ENCODE results near the gene KIF17.

Gene KIF17

DNA sequence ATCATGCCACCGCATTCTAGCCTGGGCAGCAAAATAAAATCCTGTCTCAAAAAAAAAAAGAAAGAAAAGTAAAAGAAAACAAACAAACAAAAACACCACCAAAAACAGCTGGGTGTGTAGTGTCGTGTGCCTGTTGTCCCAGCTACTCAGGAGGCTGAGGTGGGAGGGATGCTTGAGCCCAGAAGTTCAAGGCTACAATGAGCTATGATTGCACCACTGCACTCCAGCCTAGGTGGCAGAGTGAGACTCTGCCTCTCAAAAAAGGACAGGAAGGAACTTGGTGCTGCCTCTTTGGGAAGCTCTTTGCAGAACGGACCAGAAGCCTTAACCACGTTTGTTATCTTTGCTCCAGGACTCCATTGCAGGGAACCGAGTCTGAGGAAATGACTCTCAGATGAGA, 11.0 kb downstream of the KIF17 start:
- DNase-seq (no peak), ATAC-seq (no peak)
- H3K4me1 Mint-ChIP-seq: no peaks in the 10 kb centered on the region
- H3K4me3 Mint-ChIP-seq: no peak overlapping the region
- no peak overlapping the region for H3K27ac Mint-ChIP-seq
- H3K9me3 Mint-ChIP-seq: no peaks in the 10 kb centered on the region
- H3K27me3 Mint-ChIP-seq: no peaks in the 10 kb centered on the region

GRCh38 chr1:20705203-20705755, 12.5 kb downstream of the KIF17 start:
- no peaks in the 10 kb centered on the region for H3K9me3 Mint-ChIP-seq
- H3K27ac Mint-ChIP-seq: no peak overlapping the region
- no peak for DNase-seq
- no peaks in the 10 kb centered on the region for H3K27me3 Mint-ChIP-seq
- no peak overlapping the region for H3K4me3 Mint-ChIP-seq
- ATAC-seq: no peak
- H3K4me1 Mint-ChIP-seq: no peaks in the 10 kb centered on the region

DNA sequence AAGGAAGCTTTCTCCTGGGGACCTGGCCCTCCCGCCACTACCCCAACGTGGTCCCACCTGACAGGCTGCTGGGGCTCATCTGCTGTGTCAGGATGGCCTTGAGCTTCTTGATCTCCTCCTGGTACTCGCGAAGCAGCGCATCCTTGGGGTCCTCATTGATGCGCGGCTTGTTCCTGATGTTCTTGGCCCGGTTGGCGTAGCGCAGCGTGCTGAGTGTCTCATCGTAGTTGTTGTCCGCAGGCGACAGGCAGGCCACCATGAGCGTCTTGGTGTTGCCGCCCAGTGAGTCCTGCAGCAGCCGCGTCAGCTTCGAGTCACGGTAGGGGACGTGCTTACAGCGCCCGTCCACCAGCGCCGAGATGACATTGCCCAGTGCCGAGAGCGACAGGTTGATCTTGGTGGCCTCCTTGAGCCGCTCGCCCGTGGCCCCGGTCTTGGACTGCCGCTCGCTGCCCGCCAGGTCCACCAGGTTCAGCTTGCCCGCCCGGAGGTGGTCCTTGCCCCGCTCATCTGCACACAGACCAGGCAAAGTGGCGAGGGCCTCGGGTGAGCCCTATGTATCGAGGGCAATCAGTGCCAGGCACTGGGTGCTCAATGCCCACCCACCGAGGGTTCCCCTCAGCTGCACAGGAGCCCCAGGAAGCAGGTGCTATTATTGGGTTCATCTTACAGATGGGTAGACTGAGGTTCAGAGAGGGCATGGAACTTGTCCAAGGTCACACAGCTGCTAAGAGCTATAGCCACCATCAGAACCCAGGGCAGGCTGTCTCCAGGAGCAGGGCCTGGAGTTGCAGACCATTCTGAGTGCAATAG, 13.2 kb downstream of the KIF17 start:
- DNase-seq (no peak), ATAC-seq (no peak)
- no peak overlapping the region for H3K4me3 Mint-ChIP-seq
- no peak overlapping the region for H3K27ac Mint-ChIP-seq
- H3K9me3 Mint-ChIP-seq: no peaks in the 10 kb centered on the region
- H3K4me1 Mint-ChIP-seq: no peaks in the 10 kb centered on the region
- no peaks in the 10 kb centered on the region for H3K27me3 Mint-ChIP-seq

GRCh38 chr1:20703124-20703756, 14.6 kb downstream of the KIF17 start:
- no peak for DNase-seq
- H3K9me3 Mint-ChIP-seq: no peaks in the 10 kb centered on the region
- ATAC-seq: no peak
- no peaks in the 10 kb centered on the region for H3K27me3 Mint-ChIP-seq
- no peak overlapping the region for H3K27ac Mint-ChIP-seq
- no peak overlapping the region for H3K4me3 Mint-ChIP-seq
- no peaks in the 10 kb centered on the region for H3K4me1 Mint-ChIP-seq

- H3K27ac Mint-ChIP-seq: no peak overlapping the region
- ATAC-seq (no peak), DNase-seq (no peak)
- no peaks in the 10 kb centered on the region for H3K27me3 Mint-ChIP-seq
- no peaks in the 10 kb centered on the region for H3K4me1 Mint-ChIP-seq
- no peak overlapping the region for H3K4me3 Mint-ChIP-seq
- H3K9me3 Mint-ChIP-seq: no peaks in the 10 kb centered on the region
These were observed 15.4 kb downstream of the KIF17 start for GRCh38 chr1:20702416-20702815.

- DNase-seq (no peak), ATAC-seq (no peak)
- H3K27me3 Mint-ChIP-seq: no peaks in the 10 kb centered on the region
- H3K27ac Mint-ChIP-seq: no peak overlapping the region
- no peak overlapping the region for H3K4me3 Mint-ChIP-seq
- no peaks in the 10 kb centered on the region for H3K9me3 Mint-ChIP-seq
- peaks cover 3% of the 10 kb centered on the region for H3K4me1 Mint-ChIP-seq
These were observed 16.0 kb downstream of the KIF17 start for GRCh38 chr1:20701847-20702246.

GRCh38 chr1:20701446-20701845, 16.4 kb downstream of the KIF17 start:
- DNase-seq: no peak
- no peak for ATAC-seq
- peaks cover 7% of the 10 kb centered on the region for H3K4me1 Mint-ChIP-seq
- no peaks in the 10 kb centered on the region for H3K27me3 Mint-ChIP-seq
- H3K9me3 Mint-ChIP-seq: no peaks in the 10 kb centered on the region
- no peak overlapping the region for H3K27ac Mint-ChIP-seq
- H3K4me3 Mint-ChIP-seq: no peak overlapping the region

- Mint-ChIP-seq H3K27me3 (peaks cover 7% of the 10 kb centered on the region), H3K4me3 (no peak overlapping the region), H3K27ac (peak overlapping the region in 1 of 2 donors; percentile 21), H3K9me3 (no peaks in the 10 kb centered on the region), H3K4me1 (peaks cover 12% of the 10 kb centered on the region)
- DNase-seq: no peak
- no peak for ATAC-seq
These were observed 17.1 kb downstream of the KIF17 start for GRCh38 chr1:20700636-20701215.

DNA sequence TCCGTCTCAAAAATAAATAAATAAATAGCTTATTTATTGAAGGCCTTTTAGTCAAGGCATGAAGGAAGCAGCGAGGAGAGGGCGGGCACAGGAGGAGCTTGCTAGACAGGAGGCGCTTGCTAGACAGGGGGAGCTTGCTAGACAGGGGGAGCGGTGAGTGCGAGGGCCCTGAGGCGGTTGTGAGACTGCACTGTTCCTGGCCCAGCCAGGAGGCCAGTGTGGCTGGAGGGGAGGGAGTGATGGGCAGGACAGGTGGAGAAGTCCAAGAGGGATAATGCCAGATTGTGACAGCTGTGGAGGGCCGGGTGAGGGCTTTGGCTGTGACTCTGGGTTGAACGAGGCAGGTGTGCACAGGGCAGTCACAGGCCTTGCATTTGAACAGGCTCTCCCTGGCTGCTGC, 18.2 kb downstream of the KIF17 start:
- peaks cover 10% of the 10 kb centered on the region for H3K27me3 Mint-ChIP-seq
- H3K27ac Mint-ChIP-seq: peak overlapping the region in 1 of 2 donors; percentile 28
- no peak for ATAC-seq
- no peak for DNase-seq
- H3K4me3 Mint-ChIP-seq: no peak overlapping the region
- no peaks in the 10 kb centered on the region for H3K9me3 Mint-ChIP-seq
- H3K4me1 Mint-ChIP-seq: peaks cover 12% of the 10 kb centered on the region

DNA sequence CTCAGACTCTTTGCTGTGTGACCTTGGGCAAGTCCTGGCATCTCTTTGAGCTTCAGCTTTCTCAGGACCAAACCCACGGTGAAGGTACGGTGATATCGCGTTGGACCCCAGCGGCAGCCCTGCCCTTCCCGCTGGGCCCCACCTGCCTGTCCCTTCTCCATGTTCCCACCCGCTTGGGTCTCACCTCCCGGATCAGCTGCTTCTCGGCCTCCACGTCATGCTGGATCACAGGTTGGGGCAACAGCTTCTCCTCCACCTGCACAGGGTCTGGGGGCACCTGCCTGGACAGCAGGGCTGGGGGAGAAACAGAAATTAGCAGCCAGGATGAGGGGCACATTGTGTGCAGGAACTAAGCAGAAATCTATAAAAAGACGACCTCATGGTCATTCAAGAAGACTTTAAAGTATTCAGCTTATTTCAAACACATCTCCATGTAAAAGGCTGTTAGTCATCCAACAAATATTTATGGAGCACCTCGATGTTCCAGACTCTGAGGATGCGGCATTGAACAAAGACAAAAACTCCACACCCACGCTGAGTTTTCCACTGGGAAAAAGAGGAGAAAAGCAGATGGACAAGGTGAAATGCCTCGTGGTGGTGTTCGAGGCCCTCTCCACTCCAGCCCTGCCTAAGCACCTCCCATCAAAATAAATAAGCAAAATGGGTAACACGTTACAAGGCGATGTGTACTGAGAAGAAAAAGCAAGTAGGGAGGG, 19.5 kb downstream of the KIF17 start:
- DNase-seq (no peak), ATAC-seq (no peak)
- Mint-ChIP-seq H3K4me3 (no peak overlapping the region), H3K27ac (no peak overlapping the region), H3K27me3 (peaks cover 10% of the 10 kb centered on the region), H3K9me3 (no peaks in the 10 kb centered on the region), H3K4me1 (peaks cover 12% of the 10 kb centered on the region)

- Mint-ChIP-seq H3K9me3 (no peaks in the 10 kb centered on the region), H3K27ac (no peak overlapping the region), H3K27me3 (peaks cover 10% of the 10 kb centered on the region), H3K4me1 (peaks cover 12% of the 10 kb centered on the region), H3K4me3 (no peak overlapping the region)
- DNase-seq (no peak), ATAC-seq (no peak)
These were observed 20.2 kb downstream of the KIF17 start for GRCh38 chr1:20697563-20697962.

GRCh38 chr1:20696397-20697333, 21.1 kb downstream of the KIF17 start:
- Mint-ChIP-seq H3K4me1 (peaks cover 12% of the 10 kb centered on the region), H3K27me3 (peaks cover 10% of the 10 kb centered on the region), H3K27ac (peak overlapping the region; percentile 81 to 88), H3K4me3 (peak overlapping the region; percentile 89 to 95), H3K9me3 (no peaks in the 10 kb centered on the region)
- DNase-seq: peak; percentile 74 to 77
- peak; percentile 94 for ATAC-seq

DNA sequence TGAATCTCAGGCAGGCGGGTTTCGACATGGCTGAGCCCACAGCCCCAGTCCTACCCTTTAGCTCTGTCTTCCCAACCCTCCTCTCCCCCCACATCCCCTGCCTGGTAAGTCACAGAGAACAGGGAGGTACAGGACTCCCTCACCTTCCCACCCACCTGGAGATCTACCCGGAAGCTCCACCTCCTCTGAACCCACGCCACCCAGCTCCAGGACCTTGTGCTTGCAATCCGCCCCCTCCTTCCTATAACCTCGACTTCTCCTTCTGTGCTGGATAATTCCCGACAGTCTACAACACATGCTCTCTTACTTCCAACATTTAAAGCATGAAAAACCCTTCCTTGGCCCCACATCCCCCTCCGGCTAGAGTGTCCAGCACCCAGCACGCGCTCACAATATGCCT, 22.3 kb downstream of the KIF17 start:
- ATAC-seq: no peak
- peak overlapping the region in 1 of 2 donors; percentile 28 for H3K27ac Mint-ChIP-seq
- no peak overlapping the region for H3K4me3 Mint-ChIP-seq
- DNase-seq: no peak
- H3K4me1 Mint-ChIP-seq: peaks cover 12% of the 10 kb centered on the region
- peaks cover 10% of the 10 kb centered on the region for H3K27me3 Mint-ChIP-seq
- H3K9me3 Mint-ChIP-seq: no peaks in the 10 kb centered on the region

DNA sequence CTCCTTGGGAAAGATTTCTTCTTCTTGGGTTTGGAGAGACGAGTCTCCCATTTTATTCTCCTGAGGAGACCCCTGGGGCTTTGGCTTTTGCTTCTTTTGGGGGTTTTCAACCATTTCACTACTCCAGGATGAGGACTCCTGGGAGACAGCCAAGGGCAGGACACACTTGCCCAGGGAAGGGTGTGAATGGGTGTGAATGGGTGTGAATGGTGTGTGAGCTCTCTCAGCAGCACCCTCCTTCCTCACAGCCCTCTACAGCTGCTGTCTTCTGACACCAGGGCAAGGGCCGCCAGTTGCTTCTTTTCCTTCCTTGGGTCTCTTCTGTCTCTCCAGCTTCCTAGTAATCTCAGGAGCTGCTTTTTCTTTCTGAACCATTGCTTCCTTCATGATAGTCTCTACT, 24.2 kb downstream of the KIF17 start:
- Mint-ChIP-seq H3K4me1 (peaks cover 12% of the 10 kb centered on the region), H3K9me3 (no peaks in the 10 kb centered on the region), H3K4me3 (no peak overlapping the region), H3K27ac (no peak overlapping the region), H3K27me3 (peaks cover 10% of the 10 kb centered on the region)
- DNase-seq (no peak), ATAC-seq (no peak)

DNA sequence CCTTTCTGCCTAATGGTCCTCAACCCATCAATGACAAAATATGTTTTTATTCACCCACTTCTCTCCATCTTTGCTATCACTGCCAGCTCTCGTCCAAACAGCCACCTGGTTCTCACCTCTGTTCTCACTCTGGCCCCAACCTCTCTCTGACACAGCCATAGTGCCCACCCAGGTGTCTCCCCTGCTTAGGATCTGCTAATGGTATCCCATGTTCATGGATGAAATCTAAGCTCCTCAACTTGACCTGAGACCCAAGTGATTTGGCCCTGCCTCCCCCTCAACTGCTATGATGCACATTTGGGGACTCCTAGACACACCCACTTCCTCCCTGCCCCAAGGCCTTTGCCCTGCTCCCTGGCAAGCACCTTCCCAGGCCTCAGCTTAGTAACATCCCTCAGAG, 25.9 kb downstream of the KIF17 start:
- no peaks in the 10 kb centered on the region for H3K9me3 Mint-ChIP-seq
- H3K27me3 Mint-ChIP-seq: peaks cover 10% of the 10 kb centered on the region
- H3K27ac Mint-ChIP-seq: no peak overlapping the region
- H3K4me3 Mint-ChIP-seq: no peak overlapping the region
- DNase-seq: no peak
- peaks cover 9% of the 10 kb centered on the region for H3K4me1 Mint-ChIP-seq
- ATAC-seq: no peak

Measured in stimulated activated naive CD8-positive, alpha-beta T cell treated with anti-CD3 and anti-CD28 coated beads, Interleukin-15, amount 100 ng/mL, for 72 hours (primary cell).